PC-9 (cell line): ENCODE data around the gene CD14. TPM values are rescaled to one million over a fixed set of nuclear protein-coding genes. Genes with fewer than 3 reads are reported as not detected.

Experiments used
- BruUV-seq: library from RNA; stranded (reverse); fragments of 400-500 nt; replicated peaks from 2 replicates; lab custom pipeline; 2021; lab: Mats Ljungman, UMichigan
- CTCF ChIA-PET: fragments of 300-600 bp; sonication (Branson Sonifier 250); formaldehyde crosslinking; loops from one replicate; lab custom pipeline; 2022; ENCODE audit warnings: antibody characterized with exemption; lab: Charles Lee
- POLR2A ChIA-PET: fragments of 300-600 bp; sonication (Branson Sonifier 250); formaldehyde crosslinking; loops from one replicate; lab custom pipeline; 2022; ENCODE audit warnings: antibody characterized with exemption; ENCODE audit not compliant: unreplicated experiment; lab: Charles Lee
- DNase-seq, 2 experiments: peaks; one replicate each; pipeline versions ENCODE4 v3.0.0 to v3.0.0-alpha.2; 2015 to 2022; ENCODE audit warnings: mixed read lengths in 1 of 2
- H2AFZ ChIP-seq: fragments of 200-600 bp; sonication (generic); 2 replicates; pipeline ENCODE4 v1.8.1; 2017; ENCODE audit warnings: antibody characterized with exemption
- H3F3A ChIP-seq: fragments of 200-600 bp; sonication (generic); 2 replicates; pipeline ENCODE4 v1.8.1; 2017; ENCODE audit warnings: antibody characterized with exemption, mild to moderate bottlenecking, low read depth; ENCODE audit not compliant: insufficient read depth
- H3K27ac ChIP-seq: fragments of 200-600 bp; sonication (generic); 2 replicates; pipeline ENCODE4 v1.6.1; 2016; ENCODE audit warnings: mixed run types
- H3K27me3 ChIP-seq: fragments of 200-600 bp; sonication (generic); 2 replicates; pipeline ENCODE4 v1.6.1; 2016; ENCODE audit warnings: low read depth, mixed run types; ENCODE audit not compliant: insufficient read depth
- H3K36me3 ChIP-seq: fragments of 200-600 bp; sonication (generic); 2 replicates; pipeline ENCODE4 v1.6.1; 2016; ENCODE audit warnings: low read depth, mixed run types
- H3K4me1 ChIP-seq: fragments of 200-600 bp; sonication (generic); replicated peaks from 2 replicates; pipeline ENCODE4 v1.6.1; 2016; ENCODE audit warnings: mixed run types; ENCODE audit not compliant: insufficient read depth
- H3K4me2 ChIP-seq: fragments of 200-600 bp; sonication (generic); 2 replicates; pipeline ENCODE4 v1.6.1; 2017; ENCODE audit warnings: mixed run types
- H3K4me3 ChIP-seq: fragments of 200-600 bp; sonication (generic); 2 replicates; pipeline ENCODE4 v1.6.1; 2016; ENCODE audit warnings: mixed run types
- H3K79me2 ChIP-seq: fragments of 200-600 bp; sonication (generic); 2 replicates; pipeline ENCODE4 v1.6.1; 2017; ENCODE audit warnings: low read depth, mixed run types
- H3K9me2 ChIP-seq: fragments of 200-600 bp; sonication (generic); 2 replicates; pipeline ENCODE4 v1.8.1; 2017; ENCODE audit warnings: mild to moderate bottlenecking; ENCODE audit not compliant: insufficient read depth
- H3K9me3 ChIP-seq: fragments of 200-600 bp; sonication (generic); 2 replicates; pipeline ENCODE4 v1.8.1; 2016; ENCODE audit warnings: low read depth; ENCODE audit not compliant: insufficient read depth
- H4K20me1 ChIP-seq: fragments of 200-600 bp; sonication (generic); 2 replicates; pipeline ENCODE4 v1.8.1; 2017; ENCODE audit not compliant: insufficient read depth
- EZH2 ChIP-seq: fragments of 200-600 bp; sonication (generic); IDR thresholded peaks from 2 replicates; pipeline ENCODE4 v1.8.0; 2017; ENCODE audit warnings: antibody characterized with exemption, low read depth
- intact Hi-C: fragments of 100-400 bp; cut with micrococcal nuclease; formaldehyde crosslinking; loops from one replicate; pipeline ENCODE4 v1.10.0; 2022; ENCODE audit not compliant: unreplicated experiment
- total RNA-seq: library from RNA; stranded (reverse); gene quantifications from 2 replicates; pipeline ENCODE4 v1.2.3, GENCODE V29; 2021
- TF ChIP-seq, protein P1 (sequence below): fragments of 200-600 bp; sonication (generic); conservative IDR thresholded peaks from 2 replicates; pipeline ENCODE4 v1.6.1; 2017; ENCODE audit warnings: mixed run types, antibody characterized with exemption, mild to moderate bottlenecking, moderate library complexity

Gene CD14
- total RNA-seq, 1 experiment from 2014 or later = 0.81 TPM

DNA sequence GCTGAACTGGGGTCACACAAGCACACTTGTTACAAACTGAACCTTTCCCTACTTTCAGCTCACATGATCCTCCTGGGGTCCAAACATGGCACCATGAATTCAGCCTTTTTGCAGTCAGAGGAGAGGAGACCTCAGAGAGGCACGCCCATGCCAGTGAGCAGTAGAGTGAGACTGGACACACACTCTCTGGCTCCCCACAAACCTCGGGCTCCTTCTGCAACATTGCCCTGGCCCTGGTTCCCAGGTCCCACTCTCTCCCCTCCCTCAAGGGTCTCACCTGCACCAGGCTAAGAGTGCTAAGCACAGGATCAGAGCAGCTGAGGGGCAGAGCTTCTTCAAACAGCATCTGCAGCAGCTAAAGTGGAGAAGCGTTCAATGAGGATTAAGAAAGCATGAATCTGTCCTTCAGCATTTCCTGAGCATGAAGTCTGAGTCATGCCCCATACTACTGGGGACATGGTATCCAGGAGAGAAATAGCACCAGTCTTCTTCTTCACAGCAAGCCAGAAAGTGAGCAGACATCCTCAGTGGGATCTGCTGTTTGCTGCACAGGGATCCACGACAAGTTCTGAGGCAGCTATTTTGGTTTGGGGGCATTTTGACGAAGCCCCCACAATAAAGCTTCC, 41.1 kb downstream of the CD14 start:
- no peak overlapping the region for H3K27ac ChIP-seq
- CTCF ChIA-PET = no interaction called here
- H3K9me2 ChIP-seq = 0 out of 2 replicates have a peak, but pooled peaks cover 3% of the 10 kb centered on the region
- no peak overlapping the region for H3K4me3 ChIP-seq
- TF ChIP-seq, protein P1, sequence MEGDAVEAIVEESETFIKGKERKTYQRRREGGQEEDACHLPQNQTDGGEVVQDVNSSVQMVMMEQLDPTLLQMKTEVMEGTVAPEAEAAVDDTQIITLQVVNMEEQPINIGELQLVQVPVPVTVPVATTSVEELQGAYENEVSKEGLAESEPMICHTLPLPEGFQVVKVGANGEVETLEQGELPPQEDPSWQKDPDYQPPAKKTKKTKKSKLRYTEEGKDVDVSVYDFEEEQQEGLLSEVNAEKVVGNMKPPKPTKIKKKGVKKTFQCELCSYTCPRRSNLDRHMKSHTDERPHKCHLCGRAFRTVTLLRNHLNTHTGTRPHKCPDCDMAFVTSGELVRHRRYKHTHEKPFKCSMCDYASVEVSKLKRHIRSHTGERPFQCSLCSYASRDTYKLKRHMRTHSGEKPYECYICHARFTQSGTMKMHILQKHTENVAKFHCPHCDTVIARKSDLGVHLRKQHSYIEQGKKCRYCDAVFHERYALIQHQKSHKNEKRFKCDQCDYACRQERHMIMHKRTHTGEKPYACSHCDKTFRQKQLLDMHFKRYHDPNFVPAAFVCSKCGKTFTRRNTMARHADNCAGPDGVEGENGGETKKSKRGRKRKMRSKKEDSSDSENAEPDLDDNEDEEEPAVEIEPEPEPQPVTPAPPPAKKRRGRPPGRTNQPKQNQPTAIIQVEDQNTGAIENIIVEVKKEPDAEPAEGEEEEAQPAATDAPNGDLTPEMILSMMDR = no peak
- TF ChIP-seq EZH2 = no peak
- no peaks in the 10 kb centered on the region for H3F3A ChIP-seq
- H3K36me3 ChIP-seq = no peaks in the 10 kb centered on the region
- H3K4me1 ChIP-seq = no peaks in the 10 kb centered on the region
- no peaks in the 10 kb centered on the region for H3K9me3 ChIP-seq
- intact Hi-C loops = no loop called here
- BruUV-seq = no TSS peak
- peak overlapping the region; percentile 46; the same call in 1 of the 2 replicates for H3K4me2 ChIP-seq
- POLR2A ChIA-PET = no interaction called here
- no peaks in the 10 kb centered on the region for H3K79me2 ChIP-seq
- 0 out of 2 replicates have a peak overlapping the region, but pooled peaks have one; percentile 58 for H2AFZ ChIP-seq
- no peaks in the 10 kb centered on the region for H4K20me1 ChIP-seq
- H3K27me3 ChIP-seq = no peaks in the 10 kb centered on the region
- DNase-seq = no peak

DNA sequence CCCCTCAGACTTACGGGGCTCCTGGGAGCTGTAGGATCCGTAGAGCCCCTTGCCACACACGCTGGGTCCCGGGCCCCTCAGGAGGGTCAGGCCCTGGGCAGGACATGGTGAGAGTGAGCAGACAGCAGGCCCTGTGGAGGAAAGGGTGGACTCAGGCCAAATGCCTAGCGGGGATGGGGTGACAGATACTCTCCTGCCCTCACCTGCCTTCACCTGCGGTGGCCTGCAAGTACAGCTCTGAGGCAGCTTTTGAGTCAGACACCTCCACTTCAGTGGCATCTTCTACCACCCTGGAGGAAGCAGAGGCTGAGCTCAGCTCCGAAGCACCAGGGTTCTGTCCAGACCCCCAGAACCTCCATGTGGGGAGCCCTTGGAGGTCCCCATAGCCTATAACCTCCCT, 42.1 kb downstream of the CD14 start:
- POLR2A ChIA-PET = no interaction called here
- no peak overlapping the region for H3K4me3 ChIP-seq
- H3K27me3 ChIP-seq = no peaks in the 10 kb centered on the region
- H3K27ac ChIP-seq = no peak overlapping the region
- H3K9me2 ChIP-seq = 0 out of 2 replicates have a peak, but pooled peaks cover 3% of the 10 kb centered on the region
- no peaks in the 10 kb centered on the region for H3K36me3 ChIP-seq
- DNase-seq = no peak
- TF ChIP-seq, protein P1 = no peak
- no peak for TF ChIP-seq EZH2
- H3F3A ChIP-seq = no peaks in the 10 kb centered on the region
- no peaks in the 10 kb centered on the region for H3K79me2 ChIP-seq
- no peaks in the 10 kb centered on the region for H4K20me1 ChIP-seq
- H3K4me2 ChIP-seq = no peak overlapping the region
- intact Hi-C loops = no loop called here
- H3K9me3 ChIP-seq = no peaks in the 10 kb centered on the region
- H3K4me1 ChIP-seq = no peaks in the 10 kb centered on the region
- CTCF ChIA-PET = no interaction called here
- H2AFZ ChIP-seq = no peak overlapping the region
- BruUV-seq = no TSS peak

GRCh38 chr5:140588311-140589070, 44.5 kb downstream of the CD14 start:
- Histone ChIP-seq H3K27ac (no peak overlapping the region), H2AFZ (no peak overlapping the region), H3K4me1 (no peaks in the 10 kb centered on the region), H3K9me2 (0 out of 2 replicates have a peak, but pooled peaks cover 3% of the 10 kb centered on the region), H3F3A (no peaks in the 10 kb centered on the region), H3K36me3 (no peaks in the 10 kb centered on the region), H3K4me2 (no peak overlapping the region), H3K4me3 (no peak overlapping the region), H3K79me2 (no peaks in the 10 kb centered on the region), H4K20me1 (no peaks in the 10 kb centered on the region), H3K9me3 (no peaks in the 10 kb centered on the region), H3K27me3 (no peaks in the 10 kb centered on the region)
- TF ChIP-seq, protein P1 = no peak
- TF ChIP-seq EZH2 = no peak
- DNase-seq = no peak
- intact Hi-C loops = no loop called here
- ChIA-PET CTCF (interaction anchor here (1.2 kb wide), 1 partner anchor 832 kb away, joined by 4 read pairs; the partner anchor contains the start of gene PCDHGA11), POLR2A (interaction anchor here (0.6 kb wide), 1 partner anchor 51 kb away, joined by 7 read pairs; the partner anchor contains the start of gene TMCO6)
- no TSS peak for BruUV-seq
